H1 (cell line): Measurements from ENCODE around the gene GANAB.

Source experiments
- ASH2L ChIP-seq: fragments of 200-600, 300-600 bp; sonication (generic); IDR thresholded peaks from one replicate; pipeline ENCODE4 v1.7.1; 2017; ENCODE audit warnings: low read length
- CEBPB ChIP-seq: IDR thresholded peaks from 2 replicates; pipeline ENCODE4 v1.6.1; 2012; ENCODE audit warnings: low read depth, low read length
- CHD2 ChIP-seq: IDR thresholded peaks from 2 replicates; pipeline ENCODE4 v1.6.1; 2012; ENCODE audit warnings: low read length, improper control_type of control experiment
- EZH2 ChIP-seq: fragments of 200-600 bp; sonication (generic); IDR thresholded peaks from 2 replicates; pipeline ENCODE4 v1.7.1; 2012; ENCODE audit warnings: low read depth, mild to moderate bottlenecking, moderate library complexity, low read length, inconsistent platforms; ENCODE audit not compliant: severe bottlenecking
- GABPA ChIP-seq: IDR thresholded peaks from 2 replicates; pipeline ENCODE4 v1.6.1; 2011; ENCODE audit warnings: mild to moderate bottlenecking, low read length, moderate library complexity, borderline replicate concordance; ENCODE audit not compliant: insufficient read depth
- POLR2A ChIP-seq, 2 experiments: IDR thresholded peaks; 1 replicate in 1 of 2; 2 replicates in 1 of 2; pipeline ENCODE4 v1.6.1; 2011; ENCODE audit warnings: low read depth in 2 of 2, low read length in 2 of 2, mild to moderate bottlenecking in 2 of 2; ENCODE audit errors: control extremely low read depth in 1 of 2
- SP1 ChIP-seq: IDR thresholded peaks from 2 replicates; pipeline ENCODE4 v1.6.1; 2011; ENCODE audit warnings: low read depth, low read length
- SRF ChIP-seq: IDR thresholded peaks from 2 replicates; pipeline ENCODE4 v1.6.1; 2011; ENCODE audit warnings: mild to moderate bottlenecking, low read depth, low read length, moderate library complexity
- TAF1 ChIP-seq: IDR thresholded peaks from 2 replicates; pipeline ENCODE4 v1.6.1; 2011; ENCODE audit warnings: mild to moderate bottlenecking, low read depth, low read length
- TF ChIP-seq, protein P1 (sequence below), 3 experiments: IDR thresholded peaks; 1 replicate in 2 of 3; 2 replicates in 1 of 3; pipeline versions ENCODE4 v1.5.1 to v1.6.1; 2011; ENCODE audit warnings: low read length in 3 of 3, mild to moderate bottlenecking in 3 of 3, inconsistent platforms in 2 of 3, low read depth in 1 of 3, moderate library complexity in 1 of 3; ENCODE audit not compliant: insufficient read depth in 1 of 3; ENCODE audit errors: control extremely low read depth in 1 of 3

DNA sequence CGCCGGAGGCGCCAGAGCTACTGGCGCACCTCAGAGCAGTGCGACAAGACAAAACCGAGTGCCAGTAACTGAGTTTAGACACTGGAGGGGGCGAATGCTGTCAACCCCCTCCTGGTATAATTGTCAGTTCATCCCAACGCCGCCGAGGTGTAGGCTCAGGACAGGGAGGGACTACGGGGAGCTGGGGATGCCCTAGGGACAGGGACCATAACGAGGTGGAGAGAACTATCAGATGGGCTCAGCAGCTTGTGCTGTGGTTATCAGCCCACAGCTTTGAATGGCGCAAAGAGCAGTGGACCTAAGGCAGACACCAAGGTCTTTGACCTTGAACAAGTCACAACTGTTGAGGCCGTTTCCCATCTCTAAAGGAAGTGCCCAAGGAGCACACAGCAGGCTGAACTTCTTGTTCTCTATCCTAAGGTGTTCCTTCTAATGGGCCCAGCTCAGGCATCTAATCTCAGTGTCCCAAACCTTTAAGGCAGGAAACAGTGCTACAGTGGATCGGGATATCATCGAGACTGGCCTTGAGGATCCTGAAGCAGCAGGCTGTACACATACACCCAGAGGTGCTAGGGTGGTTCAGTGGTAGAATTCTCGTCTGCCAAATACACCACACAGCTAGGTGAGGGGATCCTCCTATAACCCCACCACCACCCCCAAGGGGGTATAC, 54.1 kb downstream of the GANAB start:
- TF ChIP-seq, protein P1, sequence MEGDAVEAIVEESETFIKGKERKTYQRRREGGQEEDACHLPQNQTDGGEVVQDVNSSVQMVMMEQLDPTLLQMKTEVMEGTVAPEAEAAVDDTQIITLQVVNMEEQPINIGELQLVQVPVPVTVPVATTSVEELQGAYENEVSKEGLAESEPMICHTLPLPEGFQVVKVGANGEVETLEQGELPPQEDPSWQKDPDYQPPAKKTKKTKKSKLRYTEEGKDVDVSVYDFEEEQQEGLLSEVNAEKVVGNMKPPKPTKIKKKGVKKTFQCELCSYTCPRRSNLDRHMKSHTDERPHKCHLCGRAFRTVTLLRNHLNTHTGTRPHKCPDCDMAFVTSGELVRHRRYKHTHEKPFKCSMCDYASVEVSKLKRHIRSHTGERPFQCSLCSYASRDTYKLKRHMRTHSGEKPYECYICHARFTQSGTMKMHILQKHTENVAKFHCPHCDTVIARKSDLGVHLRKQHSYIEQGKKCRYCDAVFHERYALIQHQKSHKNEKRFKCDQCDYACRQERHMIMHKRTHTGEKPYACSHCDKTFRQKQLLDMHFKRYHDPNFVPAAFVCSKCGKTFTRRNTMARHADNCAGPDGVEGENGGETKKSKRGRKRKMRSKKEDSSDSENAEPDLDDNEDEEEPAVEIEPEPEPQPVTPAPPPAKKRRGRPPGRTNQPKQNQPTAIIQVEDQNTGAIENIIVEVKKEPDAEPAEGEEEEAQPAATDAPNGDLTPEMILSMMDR (IDR thresholded peaks at IDR 0.05; ENCODE audit: control extremely low read depth in 1 of 3, insufficient read depth in 1 of 3, low read depth in 1 of 3, low read length in 3 of 3) = no peak
- TF ChIP-seq GABPA (no peak), POLR2A (IDR thresholded peaks at IDR 0.05; ENCODE audit: control extremely low read depth in 1 of 2, low read depth in 2 of 2, low read length in 2 of 2) (no peak), CHD2 (no peak), SP1 (no peak), EZH2 (no peak), TAF1 (no peak), CEBPB (no peak), SRF (no peak), ASH2L (no peak)
